SK-N-SH treated with all-trans-retinoic acid at 6 μM for 48 hours (cell line): ENCODE data around the gene CCDC197.

Source experiments
- PPARA ChIP-seq: fragments of 250-450 bp; sonication (Bioruptor Pico); IDR thresholded peaks from 2 replicates; pipeline ENCODE4 v1.5.0; 2020; ENCODE audit warnings: mild to moderate bottlenecking, borderline replicate concordance
- ZNF565 ChIP-seq: fragments of 450-650 bp; formaldehyde crosslinking; conservative IDR thresholded peaks from 2 replicates; pipeline ENCODE4 v1.5.0; 2020; ENCODE audit warnings: low read depth, mild to moderate bottlenecking, moderate library complexity
- TF ChIP-seq, protein P1 (sequence below): fragments of 250-450 bp; sonication (Bioruptor Pico); IDR thresholded peaks from 2 replicates; pipeline ENCODE4 v1.5.1; 2020; ENCODE audit warnings: low read depth, mild to moderate bottlenecking, moderate library complexity
- TF ChIP-seq, protein P2 (sequence below): fragments of 250-450 bp; sonication (Bioruptor Pico); IDR thresholded peaks from 2 replicates; pipeline ENCODE4 v1.8.0; 2021; ENCODE audit warnings: low read depth, mild to moderate bottlenecking, moderate library complexity, borderline replicate concordance

DNA sequence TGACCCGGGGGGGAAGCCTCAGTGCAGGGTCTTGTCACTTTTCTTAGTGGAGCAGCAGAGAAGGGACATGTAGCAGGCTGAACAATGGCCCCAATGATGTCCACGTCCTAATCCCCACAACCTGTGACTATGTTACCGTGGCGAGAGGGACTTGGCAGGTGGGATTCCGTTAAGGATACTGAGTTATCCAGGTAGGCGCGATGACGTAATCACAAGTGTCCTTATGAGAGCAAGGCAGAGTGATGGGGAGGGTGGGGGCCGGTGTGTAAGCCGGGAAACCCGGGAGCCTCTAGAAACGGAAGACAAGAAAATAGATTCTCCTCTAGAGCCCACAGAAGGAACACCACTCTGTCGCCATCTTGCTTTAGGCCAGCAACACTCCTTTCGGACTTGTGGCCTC lies 33.5 kb downstream of the CCDC197 start:
- no peak for TF ChIP-seq ZNF565 (CRISPR knock-in tag)
- TF ChIP-seq, protein P1, sequence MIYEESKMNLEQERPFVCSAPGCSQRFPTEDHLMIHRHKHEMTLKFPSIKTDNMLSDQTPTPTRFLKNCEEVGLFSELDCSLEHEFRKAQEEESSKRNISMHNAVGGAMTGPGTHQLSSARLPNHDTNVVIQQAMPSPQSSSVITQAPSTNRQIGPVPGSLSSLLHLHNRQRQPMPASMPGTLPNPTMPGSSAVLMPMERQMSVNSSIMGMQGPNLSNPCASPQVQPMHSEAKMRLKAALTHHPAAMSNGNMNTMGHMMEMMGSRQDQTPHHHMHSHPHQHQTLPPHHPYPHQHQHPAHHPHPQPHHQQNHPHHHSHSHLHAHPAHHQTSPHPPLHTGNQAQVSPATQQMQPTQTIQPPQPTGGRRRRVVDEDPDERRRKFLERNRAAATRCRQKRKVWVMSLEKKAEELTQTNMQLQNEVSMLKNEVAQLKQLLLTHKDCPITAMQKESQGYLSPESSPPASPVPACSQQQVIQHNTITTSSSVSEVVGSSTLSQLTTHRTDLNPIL (CRISPR knock-in tag), result no peak
- TF ChIP-seq, protein P2, sequence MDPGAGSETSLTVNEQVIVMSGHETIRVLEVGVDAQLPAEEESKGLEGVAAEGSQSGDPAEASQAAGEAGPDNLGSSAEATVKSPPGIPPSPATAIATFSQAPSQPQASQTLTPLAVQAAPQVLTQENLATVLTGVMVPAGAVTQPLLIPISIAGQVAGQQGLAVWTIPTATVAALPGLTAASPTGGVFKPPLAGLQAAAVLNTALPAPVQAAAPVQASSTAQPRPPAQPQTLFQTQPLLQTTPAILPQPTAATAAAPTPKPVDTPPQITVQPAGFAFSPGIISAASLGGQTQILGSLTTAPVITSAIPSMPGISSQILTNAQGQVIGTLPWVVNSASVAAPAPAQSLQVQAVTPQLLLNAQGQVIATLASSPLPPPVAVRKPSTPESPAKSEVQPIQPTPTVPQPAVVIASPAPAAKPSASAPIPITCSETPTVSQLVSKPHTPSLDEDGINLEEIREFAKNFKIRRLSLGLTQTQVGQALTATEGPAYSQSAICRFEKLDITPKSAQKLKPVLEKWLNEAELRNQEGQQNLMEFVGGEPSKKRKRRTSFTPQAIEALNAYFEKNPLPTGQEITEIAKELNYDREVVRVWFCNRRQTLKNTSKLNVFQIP (CRISPR knock-in tag), result no peak
- no peak for TF ChIP-seq PPARA
